DND-41 (cell line): Measurements from ENCODE around the gene BCKDHB.

Experiments
- CTCF ChIP-seq: IDR thresholded peaks from 2 replicates; pipeline ENCODE4 v1.5.1; 2012; ENCODE audit warnings: borderline replicate concordance, low read length, moderate library complexity, mild to moderate bottlenecking; ENCODE audit not compliant: poor library complexity, severe bottlenecking; ENCODE audit errors: extremely low read depth
- EZH2 ChIP-seq: IDR thresholded peaks from 3 replicates; pipeline ENCODE4 v1.6.1; 2012; ENCODE audit warnings: borderline replicate concordance, low read depth, mild to moderate bottlenecking, moderate library complexity, low read length, inconsistent platforms; ENCODE audit not compliant: severe bottlenecking

GRCh38 chr6:80245043-80245442, 138.6 kb downstream of the BCKDHB start:
- TF ChIP-seq CTCF (no peak), EZH2 (no peak)
